ENCODE results near the gene PKIG. TPM values are rescaled to one million over a fixed set of nuclear protein-coding genes. Genes with fewer than 3 reads are reported as not detected.
A peak's percentile ranks its signal among the peaks of the same experiment; 100 is the strongest.

PKIG gene
- total and polyA plus RNA-seq, 2 of the 8 experiments (the other 6 are each of a cell fraction or from before 2014, with no cell fraction given), result 26.7 to 34.3 TPM

DNA sequence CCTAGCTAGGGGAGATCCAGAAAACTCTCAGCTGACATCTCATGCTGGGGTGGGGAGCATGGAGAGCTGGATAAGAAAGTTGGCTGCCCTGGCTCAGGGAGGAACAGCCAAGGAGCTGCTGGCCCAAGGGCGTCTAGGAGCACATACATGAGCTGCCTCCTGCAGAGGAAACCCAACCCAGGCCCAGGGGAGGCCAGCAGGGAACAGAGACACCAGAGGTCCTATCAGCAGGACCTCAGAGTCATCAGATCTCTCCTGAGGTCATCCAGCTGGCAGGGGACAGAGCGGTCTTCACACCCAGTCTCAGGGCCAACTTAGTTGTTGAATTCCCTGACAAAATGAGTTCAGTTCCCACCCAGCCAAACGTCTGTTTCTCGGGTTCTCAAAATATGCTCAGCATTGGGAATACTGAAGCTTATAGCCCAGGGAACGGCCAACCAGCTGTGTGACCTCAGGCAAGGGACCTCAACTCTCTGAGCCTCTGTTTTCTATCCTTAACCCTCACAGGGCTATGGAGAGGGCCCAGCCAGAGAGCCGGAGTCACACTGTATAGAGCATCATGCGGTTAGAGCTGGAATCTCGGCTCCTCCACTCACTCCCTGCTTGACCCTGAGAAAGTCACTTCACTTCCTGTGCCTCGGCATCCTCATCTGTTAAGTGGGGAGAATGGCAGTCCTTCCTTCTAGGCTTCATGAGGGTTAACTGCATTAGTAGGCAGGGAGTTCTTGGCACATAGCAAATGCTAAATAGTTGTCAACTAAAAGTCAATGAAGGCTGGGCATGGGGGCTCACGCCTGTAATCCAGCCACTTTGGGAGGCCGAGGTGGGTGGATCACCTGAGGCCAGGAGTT is 55.4 kb downstream of the PKIG start:
- ChIA-PET POLR2A (ENCODE audit: partially characterized antibody) (interaction anchor here (1.2 to 1.4 kb wide), 2 partner anchors 9 to 13 kb away, joined by 3 read pairs; no protein-coding TSS in a partner anchor), CTCF (ENCODE audit: partially characterized antibody) (interaction anchor here (0.7 to 1.4 kb wide), 6 partner anchors 9 to 420 kb away, joined by 3 to 7 read pairs (median 3); no protein-coding TSS in a partner anchor)
- Histone ChIP-seq H2BK5ac (ENCODE audit: low read depth, low read length) (no peak overlapping the region), H4K8ac (ENCODE audit: extremely low read depth, insufficient read depth, low read length) (no peak overlapping the region), H3K27ac (ENCODE audit: low read depth, low read length) (no peak overlapping the region), H2BK20ac (ENCODE audit: low read length) (no peak overlapping the region), H2BK15ac (ENCODE audit: low read length) (0 out of 2 replicates have a peak overlapping the region, but pooled peaks have one; percentile 46), H3K79me1 (ENCODE audit: low read depth, low read length) (no peaks in the 10 kb centered on the region; the same call in 1 of the 2 replicates), H2BK12ac (ENCODE audit: low read depth, low read length) (no peak overlapping the region), H3K9me3 (ENCODE audit: insufficient read depth in 2 of 2, low read depth in 1 of 2, low read length in 1 of 2) (no peaks in the 10 kb centered on the region), H3K18ac (ENCODE audit: extremely low read depth, low read length) (no peak overlapping the region), H4K5ac (ENCODE audit: insufficient read length, low read depth, low read length) (no peak overlapping the region), H3K79me2 (ENCODE audit: control insufficient read depth in 1 of 2, insufficient read depth in 2 of 2, low read length in 2 of 2) (no peaks in the 10 kb centered on the region), H3K36me3 (ENCODE audit: control insufficient read depth in 2 of 4, insufficient read depth in 4 of 4, low read length in 3 of 4) (peaks cover 0 to 2% (median 0%) of the 10 kb centered on the region in 4 experiments; a peak in 1 of 8 replicates), H3K23me2 (ENCODE audit: low read depth, low read length) (no peaks in the 10 kb centered on the region), H4K20me1 (replicated peaks in 1 of 2; ENCODE audit: control insufficient read depth in 1 of 2, insufficient read depth in 2 of 2, low read length in 2 of 2) (no peaks in the 10 kb centered on the region), H3K4ac (replicated peaks; ENCODE audit: insufficient read length, low read depth, low read length) (no peak overlapping the region), H3K9ac (replicated peaks in 1 of 4; ENCODE audit: extremely low read depth in 1 of 4, low read depth in 3 of 4, low read length in 3 of 4) (no peak overlapping the region), H2AK5ac (ENCODE audit: low read depth, low read length) (no peak overlapping the region), H3K4me1 (replicated peaks in 1 of 4; ENCODE audit: control insufficient read depth in 3 of 4, insufficient read depth in 4 of 4, low read length in 3 of 4) (peaks cover 4 to 9% (median 6%) of the 10 kb centered on the region in 4 experiments), H3K23ac (ENCODE audit: insufficient read length) (no peak overlapping the region), H4K91ac (replicated peaks; ENCODE audit: insufficient read length, low read length) (no peak overlapping the region), H2AFZ (ENCODE audit: low read length) (no peak overlapping the region), H3K4me2 (ENCODE audit: insufficient read depth in 1 of 2, low read depth in 2 of 2, low read length in 2 of 2) (no peak overlapping the region), H3K27me3 (replicated peaks in 1 of 4; ENCODE audit: control insufficient read depth in 3 of 4, extremely low read depth in 1 of 4, insufficient read depth in 3 of 4, low read length in 3 of 4) (no peaks in the 10 kb centered on the region), H3K14ac (ENCODE audit: insufficient read length) (no peak overlapping the region), H2BK120ac (replicated peaks; ENCODE audit: low read depth, low read length) (no peak overlapping the region), H3K4me3 (ENCODE audit: extremely low read depth in 1 of 4, insufficient read depth in 2 of 4, low read depth in 3 of 4, low read length in 4 of 4) (no peak overlapping the region), H3K56ac (replicated peaks; ENCODE audit: insufficient read length, low read depth, low read length) (no peak overlapping the region)
- 83% methylated on average over 11 of the region's 11 CpGs; no CpG with 5 or more reads in 1 of the 2 experiments for WGBS, 2 experiments (ENCODE audit: extremely low coverage in 1 of 2, insufficient coverage in 1 of 2, insufficient read length in 1 of 2, insufficient replicate concordance in 2 of 2, low coverage in 1 of 2, low lambda C conversion rate in 2 of 2, missing lambda C conversion rate in 1 of 2)
- no peak for FAIRE-seq
- no peak for DNase-seq (ENCODE audit: low read depth in 1 of 2, low spot score in 2 of 2)
- no peak for TF ChIP-seq FOSL1 (IDR thresholded peaks at IDR 0.05; ENCODE audit: insufficient read depth, low read depth, low read length)
- no peak for TF ChIP-seq CTBP2 (IDR thresholded peaks at IDR 0.05; ENCODE audit: borderline replicate concordance, insufficient read depth, insufficient read length, low read length)
- TF ChIP-seq KDM1A (IDR thresholded peaks at IDR 0.05; ENCODE audit: borderline replicate concordance, low read length), result no peak
- no peak for TF ChIP-seq YY1 (IDR thresholded peaks at IDR 0.05; ENCODE audit: low read depth, low read length)
- no peak for TF ChIP-seq TBP (IDR thresholded peaks at IDR 0.05; ENCODE audit: low read depth, low read length)
- no peak for TF ChIP-seq MAFK (IDR thresholded peaks at IDR 0.05; ENCODE audit: low read depth, low read length)
- TF ChIP-seq BRCA1 (IDR thresholded peaks at IDR 0.05; ENCODE audit: low read depth, low read length), result no peak
- TF ChIP-seq SP2 (IDR thresholded peaks at IDR 0.05; ENCODE audit: low read length), result no peak
- no peak for TF ChIP-seq TCF12 (IDR thresholded peaks at IDR 0.05; ENCODE audit: low read depth, low read length)
- TF ChIP-seq KDM4A (IDR thresholded peaks at IDR 0.05; ENCODE audit: low read depth, low read length, severe bottlenecking), result no peak
- no peak for TF ChIP-seq SP1 (IDR thresholded peaks at IDR 0.05; ENCODE audit: low read depth, low read length)
- TF ChIP-seq CHD2 (IDR thresholded peaks at IDR 0.05; ENCODE audit: low read length), result no peak
